SK-N-SH treated with all-trans-retinoic acid at 6 μM for 48 hours (cell line): Measurements from ENCODE around the gene ATP2A2.

Experiments used
- ARNTL ChIP-seq: fragments of 450-650 bp; formaldehyde crosslinking; IDR thresholded peaks from 2 replicates; pipeline ENCODE4 v1.5.0; 2020; ENCODE audit warnings: low read depth, mild to moderate bottlenecking, moderate library complexity, borderline replicate concordance
- ESRRG ChIP-seq: fragments of 250-450 bp; sonication (Bioruptor Pico); IDR thresholded peaks from 2 replicates; pipeline ENCODE4 v1.6.1; 2021; ENCODE audit warnings: mild to moderate bottlenecking
- ISL1 ChIP-seq: fragments of 250-450 bp; sonication (Bioruptor Pico); IDR thresholded peaks from 2 replicates; pipeline ENCODE4 v2.1.2; 2022; ENCODE audit warnings: mild to moderate bottlenecking, moderate library complexity
- OSR1 ChIP-seq: fragments of 250-450 bp; sonication (Bioruptor Pico); IDR thresholded peaks from 2 replicates; pipeline ENCODE4 v1.8.0; 2022; ENCODE audit warnings: moderate library complexity, mild to moderate bottlenecking, inconsistent platforms
- PPARA ChIP-seq: fragments of 250-450 bp; sonication (Bioruptor Pico); IDR thresholded peaks from 2 replicates; pipeline ENCODE4 v1.5.0; 2020; ENCODE audit warnings: mild to moderate bottlenecking, borderline replicate concordance
- RARB ChIP-seq: fragments of 250-450 bp; sonication (Bioruptor Pico); IDR thresholded peaks from 2 replicates; pipeline ENCODE4 v1.8.0; 2021; ENCODE audit warnings: mild to moderate bottlenecking, moderate library complexity
- ZC3H10 ChIP-seq: fragments of 250-450 bp; sonication (Bioruptor Pico); IDR thresholded peaks from 2 replicates; pipeline ENCODE4 v1.5.1; 2021; ENCODE audit warnings: mild to moderate bottlenecking, moderate library complexity
- ZFP30 ChIP-seq: fragments of 450-650 bp; formaldehyde crosslinking; IDR thresholded peaks from 2 replicates; pipeline ENCODE4 v1.5.0; 2022; ENCODE audit warnings: mild to moderate bottlenecking, moderate library complexity
- ZNF565 ChIP-seq: fragments of 450-650 bp; formaldehyde crosslinking; conservative IDR thresholded peaks from 2 replicates; pipeline ENCODE4 v1.5.0; 2020; ENCODE audit warnings: low read depth, mild to moderate bottlenecking, moderate library complexity
- TF ChIP-seq, protein P1 (sequence below): fragments of 250-450 bp; sonication (Bioruptor Pico); IDR thresholded peaks from 2 replicates; pipeline ENCODE4 v1.8.0; 2020; ENCODE audit warnings: mild to moderate bottlenecking, moderate library complexity, borderline replicate concordance
- TF ChIP-seq, protein P2 (sequence below): fragments of 250-450 bp; sonication (Bioruptor Pico); IDR thresholded peaks from 2 replicates; pipeline ENCODE4 v1.8.0; 2021; ENCODE audit warnings: low read depth, mild to moderate bottlenecking, moderate library complexity, borderline replicate concordance

DNA sequence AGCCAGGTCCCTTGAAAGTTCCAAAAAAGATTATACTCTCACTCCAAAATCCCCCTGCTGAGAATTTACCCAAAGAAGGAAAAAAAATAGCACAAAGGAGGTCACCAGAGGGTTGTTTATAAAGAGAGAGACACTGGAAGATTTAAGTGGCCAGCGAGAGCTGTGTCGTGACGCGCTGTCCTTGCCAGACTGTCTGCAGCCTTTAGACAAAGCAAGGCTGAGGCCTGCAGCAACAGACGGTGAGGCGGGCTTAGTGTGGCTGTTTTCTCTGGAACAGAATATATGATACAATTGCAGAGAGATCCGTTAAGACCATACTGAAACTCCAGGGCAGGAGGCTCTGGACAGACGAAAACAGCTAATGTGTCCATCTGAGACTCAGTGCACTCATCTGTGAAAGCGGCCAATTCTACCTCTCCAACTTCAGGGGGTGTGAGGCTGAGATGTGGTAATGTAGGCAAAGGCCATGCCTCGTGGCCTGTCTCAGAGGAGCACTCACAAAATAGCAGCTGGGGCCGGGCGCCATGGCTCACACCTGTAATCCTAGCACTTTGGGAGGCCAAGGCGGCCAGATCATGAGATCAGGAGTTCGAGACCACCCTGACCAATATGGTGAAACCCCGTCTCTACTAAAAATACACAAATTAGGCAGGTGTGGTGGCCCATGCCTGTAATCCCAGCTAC, 86.3 kb downstream of the ATP2A2 start:
- TF ChIP-seq ISL1 (CRISPR knock-in tag) (no peak), ZNF565 (CRISPR knock-in tag) (no peak), ZFP30 (CRISPR knock-in tag) (no peak), ARNTL (CRISPR knock-in tag) (no peak), ZC3H10 (CRISPR knock-in tag) (no peak), PPARA (CRISPR knock-in tag) (no peak), RARB (CRISPR knock-in tag) (no peak), OSR1 (CRISPR knock-in tag) (no peak), ESRRG (CRISPR knock-in tag) (no peak)
- TF ChIP-seq, protein P1, sequence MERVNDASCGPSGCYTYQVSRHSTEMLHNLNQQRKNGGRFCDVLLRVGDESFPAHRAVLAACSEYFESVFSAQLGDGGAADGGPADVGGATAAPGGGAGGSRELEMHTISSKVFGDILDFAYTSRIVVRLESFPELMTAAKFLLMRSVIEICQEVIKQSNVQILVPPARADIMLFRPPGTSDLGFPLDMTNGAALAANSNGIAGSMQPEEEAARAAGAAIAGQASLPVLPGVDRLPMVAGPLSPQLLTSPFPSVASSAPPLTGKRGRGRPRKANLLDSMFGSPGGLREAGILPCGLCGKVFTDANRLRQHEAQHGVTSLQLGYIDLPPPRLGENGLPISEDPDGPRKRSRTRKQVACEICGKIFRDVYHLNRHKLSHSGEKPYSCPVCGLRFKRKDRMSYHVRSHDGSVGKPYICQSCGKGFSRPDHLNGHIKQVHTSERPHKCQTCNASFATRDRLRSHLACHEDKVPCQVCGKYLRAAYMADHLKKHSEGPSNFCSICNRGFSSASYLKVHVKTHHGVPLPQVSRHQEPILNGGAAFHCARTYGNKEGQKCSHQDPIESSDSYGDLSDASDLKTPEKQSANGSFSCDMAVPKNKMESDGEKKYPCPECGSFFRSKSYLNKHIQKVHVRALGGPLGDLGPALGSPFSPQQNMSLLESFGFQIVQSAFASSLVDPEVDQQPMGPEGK (CRISPR knock-in tag) = no peak
- TF ChIP-seq, protein P2, sequence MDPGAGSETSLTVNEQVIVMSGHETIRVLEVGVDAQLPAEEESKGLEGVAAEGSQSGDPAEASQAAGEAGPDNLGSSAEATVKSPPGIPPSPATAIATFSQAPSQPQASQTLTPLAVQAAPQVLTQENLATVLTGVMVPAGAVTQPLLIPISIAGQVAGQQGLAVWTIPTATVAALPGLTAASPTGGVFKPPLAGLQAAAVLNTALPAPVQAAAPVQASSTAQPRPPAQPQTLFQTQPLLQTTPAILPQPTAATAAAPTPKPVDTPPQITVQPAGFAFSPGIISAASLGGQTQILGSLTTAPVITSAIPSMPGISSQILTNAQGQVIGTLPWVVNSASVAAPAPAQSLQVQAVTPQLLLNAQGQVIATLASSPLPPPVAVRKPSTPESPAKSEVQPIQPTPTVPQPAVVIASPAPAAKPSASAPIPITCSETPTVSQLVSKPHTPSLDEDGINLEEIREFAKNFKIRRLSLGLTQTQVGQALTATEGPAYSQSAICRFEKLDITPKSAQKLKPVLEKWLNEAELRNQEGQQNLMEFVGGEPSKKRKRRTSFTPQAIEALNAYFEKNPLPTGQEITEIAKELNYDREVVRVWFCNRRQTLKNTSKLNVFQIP (CRISPR knock-in tag) = no peak
